A172 (cell line): ENCODE measurements around the gene LTBP3. TPM values are rescaled to one million over a fixed set of nuclear protein-coding genes. Genes with fewer than 3 reads are reported as not detected.
"Not testable (repeated sequence)": the region's sequence is repeated elsewhere in the genome, so short reads cannot be mapped to it uniquely, and the experiment has no call there.

Source experiments
- DNase-seq: peaks from one replicate; pipeline ENCODE4 v3.0.0-alpha.2; 2015; ENCODE audit warnings: low spot score
- total RNA-seq: library from RNA; depleted of rRNA; stranded (reverse); fragments of >200 nt; shearing (Covaris generic); gene quantifications from 2 replicates; pipeline ENCODE4 v1.2.3, GENCODE V29; 2014

The LTBP3 gene
- total RNA-seq, 1 experiment from 2014 or later, result 25.6 TPM

DNA sequence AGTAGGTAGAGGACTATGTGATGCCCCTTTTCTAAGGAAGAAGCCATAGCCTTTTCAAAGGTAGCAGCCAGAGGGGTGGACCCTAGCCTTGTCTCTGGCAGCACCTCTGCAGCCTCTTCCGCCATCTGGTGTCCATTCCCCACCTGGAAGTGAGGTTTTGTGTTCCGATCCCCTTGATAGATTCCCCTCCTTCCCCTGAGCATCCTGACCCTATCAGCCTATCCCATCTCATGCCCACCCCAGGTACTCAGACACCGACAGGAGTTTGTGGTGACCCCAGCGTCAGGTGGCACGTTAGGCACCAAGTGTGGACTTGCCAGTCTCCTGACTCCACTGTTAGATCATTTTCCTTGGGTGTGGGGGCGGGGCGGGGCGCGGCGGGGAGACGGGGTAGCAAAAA lies 13.8 kb upstream of the LTBP3 start:
- DNase-seq, result peak; percentile 66

DNA sequence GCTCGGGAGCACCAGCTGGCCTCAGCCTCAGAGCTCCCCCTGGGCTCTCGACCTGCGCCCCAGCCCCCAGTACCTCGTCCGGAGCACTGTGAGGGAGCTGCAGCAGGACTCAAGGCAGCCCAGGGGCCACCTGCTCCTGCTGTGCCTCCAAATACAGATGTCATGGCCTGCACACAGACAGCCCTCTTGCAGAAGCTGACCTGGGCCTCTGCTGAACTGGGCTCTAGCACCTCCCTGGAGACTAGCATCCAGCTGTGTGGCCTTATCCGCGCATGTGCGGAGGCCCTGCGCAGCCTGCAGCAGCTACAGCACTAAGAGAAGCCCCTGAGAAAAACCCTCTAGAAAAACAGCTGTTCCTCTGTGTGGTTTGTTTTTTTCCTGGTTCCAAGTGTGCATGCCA lies 13.3 kb upstream of the LTBP3 start:
- no peak for DNase-seq

DNA sequence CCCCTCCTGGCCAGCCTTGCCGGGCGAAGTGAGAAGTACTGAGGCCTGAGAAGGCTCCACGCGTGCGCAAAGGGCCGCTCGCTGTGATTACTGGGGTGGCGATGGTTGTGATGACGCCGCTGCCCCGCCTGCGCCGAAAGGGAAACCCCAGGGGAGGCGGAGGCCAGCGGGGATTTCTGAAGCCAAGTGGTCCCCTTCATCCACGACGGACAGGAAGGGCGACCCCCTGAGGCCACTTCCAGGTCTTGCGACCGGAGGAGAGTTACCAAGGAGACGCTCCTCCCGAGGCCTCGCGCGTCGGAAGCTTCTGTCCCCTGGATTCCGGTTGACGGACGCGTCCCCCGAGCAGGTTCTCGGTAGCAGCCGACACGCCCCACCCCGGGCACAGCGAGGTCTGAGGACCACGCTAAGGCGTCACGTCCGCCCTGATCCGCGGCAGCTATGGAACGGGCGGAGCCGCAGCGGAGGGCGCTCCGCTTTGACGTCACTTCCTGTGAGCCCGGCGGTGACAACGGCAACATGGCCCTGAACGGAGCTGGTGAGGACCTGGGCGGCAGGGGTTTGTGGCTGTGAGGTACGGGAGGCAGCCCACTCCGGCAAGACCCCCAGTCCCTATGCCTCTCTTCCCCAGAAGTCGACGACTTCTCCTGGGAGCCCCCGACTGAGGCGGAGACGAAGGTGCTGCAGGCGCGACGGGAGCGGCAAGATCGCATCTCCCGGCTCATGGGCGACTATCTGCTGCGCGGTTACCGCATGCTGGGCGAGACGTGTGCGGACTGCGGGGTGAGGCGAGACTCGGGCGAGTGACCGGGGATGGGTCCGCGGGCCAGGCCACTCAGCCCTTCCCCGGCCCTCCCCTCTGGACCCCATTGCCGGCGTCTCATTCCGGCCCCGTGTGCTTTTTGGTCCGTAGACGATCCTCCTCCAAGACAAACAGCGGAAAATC lies 12.1 kb upstream of the LTBP3 start, which contains the start of gene ZNRD2:
TSS of gene ZNRD2 (plus strand) at position 505 of the 946 bp plus-strand sequence. CDS start at position 520, 15 bp downstream.
- peak; percentile 96 for DNase-seq

DNA sequence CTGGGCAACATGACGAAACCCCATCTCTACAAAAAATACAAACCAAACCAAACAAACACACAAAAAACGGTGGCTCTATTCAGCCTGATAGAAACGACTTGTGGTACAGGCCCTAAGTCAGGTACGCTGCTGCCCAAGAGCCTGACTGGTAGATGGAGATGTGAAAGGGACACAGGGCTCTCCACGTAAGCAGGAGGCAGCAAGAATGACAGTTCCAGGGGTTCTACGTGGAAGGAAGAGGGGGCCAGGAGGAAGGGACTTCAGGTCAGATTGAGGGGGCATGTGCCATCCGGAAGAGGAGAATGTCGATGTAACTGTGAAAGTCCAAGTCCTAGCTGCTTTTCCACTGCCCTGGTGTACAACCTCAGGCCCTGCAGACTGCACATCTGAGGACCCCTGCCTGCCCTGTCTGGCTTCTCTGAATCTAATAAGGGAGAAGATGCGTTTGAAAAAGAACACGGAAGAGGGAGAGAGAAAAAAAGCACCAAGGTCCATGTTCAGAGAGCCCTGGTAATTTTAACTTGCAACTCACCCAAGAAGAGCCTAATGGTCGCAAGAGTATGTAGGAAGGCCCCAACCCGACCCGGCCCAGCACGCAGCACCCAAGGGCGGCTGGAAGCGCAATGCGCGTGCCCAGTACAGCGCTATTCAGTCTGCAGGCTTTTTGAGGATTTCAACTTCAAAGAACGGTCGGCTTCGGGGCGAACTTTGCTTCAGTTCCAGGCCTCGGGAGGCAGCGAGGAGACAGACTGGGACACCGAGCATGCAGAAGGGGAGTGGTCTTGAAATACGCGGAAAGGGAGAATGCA lies 11.2 kb upstream of the LTBP3 start:
- no peak for DNase-seq

DNA sequence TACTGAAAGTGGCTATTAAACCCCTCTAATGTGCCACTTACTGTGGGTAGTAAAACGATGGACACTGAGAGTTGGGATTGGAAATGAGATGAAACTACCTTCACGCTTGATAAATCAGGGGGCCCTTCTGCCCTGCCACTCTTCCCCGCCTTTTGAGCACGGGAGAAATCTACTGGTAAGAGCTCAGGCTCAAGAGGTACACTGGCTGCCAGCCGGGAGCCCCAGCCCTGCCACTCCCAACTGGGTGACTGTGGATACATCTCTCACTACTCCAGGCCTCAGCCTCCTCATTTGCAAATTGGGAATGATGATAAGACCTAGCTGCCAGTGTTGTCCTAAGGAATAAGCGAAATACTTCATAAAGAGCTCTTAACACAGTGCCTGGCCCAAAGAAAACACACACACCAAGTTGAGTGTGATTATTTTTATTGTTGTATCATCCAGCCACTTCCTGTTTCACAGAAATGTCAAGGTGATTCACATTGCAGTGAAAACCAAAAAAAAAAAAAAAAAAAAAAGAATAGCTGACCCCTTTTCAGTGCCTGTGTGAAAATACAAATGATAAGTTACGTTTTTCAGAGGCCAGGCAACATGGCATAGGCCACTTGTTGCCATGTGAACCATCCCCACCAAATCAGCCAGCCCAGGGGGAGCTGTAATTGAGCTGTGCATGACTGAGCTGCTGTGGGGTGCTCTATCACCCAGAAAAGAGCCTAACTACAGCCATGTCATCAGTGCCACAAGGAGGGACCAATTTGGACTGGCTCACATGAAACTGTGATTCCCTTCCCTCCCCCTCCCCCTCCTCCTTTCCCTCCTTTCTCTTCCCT lies 7.7 kb upstream of the LTBP3 start:
- DNase-seq, result peak; percentile 55

DNA sequence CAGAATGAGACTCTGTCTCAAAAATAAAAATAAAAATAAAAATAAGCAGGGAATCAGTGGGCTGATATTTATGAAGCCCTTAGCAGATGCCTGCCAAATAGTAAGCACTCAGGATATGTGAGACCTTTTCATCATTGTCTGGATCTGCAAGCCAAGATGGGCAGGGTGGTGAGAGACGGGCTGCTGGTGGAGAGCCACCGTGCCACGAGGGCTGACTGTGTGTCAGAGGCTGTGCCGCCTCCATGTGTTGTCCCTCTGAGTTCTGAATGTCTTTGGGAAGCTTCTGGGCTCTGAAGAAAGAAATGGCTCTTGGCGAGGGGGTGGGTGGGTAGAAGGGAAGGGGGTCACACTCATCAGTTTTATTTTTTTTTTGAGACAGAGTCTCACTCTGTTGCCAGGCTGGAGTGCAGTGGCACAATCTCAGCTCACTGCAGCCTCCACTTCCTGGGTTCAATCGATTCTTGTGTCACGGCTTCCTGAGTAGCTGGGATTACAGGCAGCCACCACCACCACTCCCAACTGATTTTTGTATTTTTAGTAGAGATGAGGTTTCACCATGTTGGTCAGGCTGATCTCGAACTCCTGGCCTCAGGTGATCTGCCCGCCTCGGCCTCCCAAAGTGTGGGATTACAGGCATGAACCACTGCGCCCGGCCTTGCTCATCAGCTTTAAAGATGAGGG lies 6.9 kb upstream of the LTBP3 start:
- DNase-seq, result not testable (repeated sequence)

DNA sequence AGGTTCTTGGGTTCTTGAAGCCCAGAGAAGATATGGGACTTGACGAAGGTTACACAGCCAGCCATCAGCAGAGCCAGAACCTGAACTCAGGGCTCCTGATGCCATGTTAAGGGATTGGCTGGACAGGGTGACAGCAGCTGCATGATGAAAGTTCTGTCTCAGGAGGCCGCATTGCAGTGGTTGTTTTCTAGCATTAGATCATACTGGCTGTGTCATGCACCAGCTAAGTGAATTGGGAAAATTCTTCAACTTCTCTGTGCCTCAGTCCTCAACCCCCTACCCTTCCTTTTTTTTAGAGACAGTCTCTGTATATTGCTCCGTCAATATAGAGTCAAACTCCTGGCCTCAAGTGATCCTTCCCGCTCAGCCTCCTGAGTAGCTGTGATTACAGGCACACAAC lies 5.4 kb upstream of the LTBP3 start:
- no peak for DNase-seq

DNA sequence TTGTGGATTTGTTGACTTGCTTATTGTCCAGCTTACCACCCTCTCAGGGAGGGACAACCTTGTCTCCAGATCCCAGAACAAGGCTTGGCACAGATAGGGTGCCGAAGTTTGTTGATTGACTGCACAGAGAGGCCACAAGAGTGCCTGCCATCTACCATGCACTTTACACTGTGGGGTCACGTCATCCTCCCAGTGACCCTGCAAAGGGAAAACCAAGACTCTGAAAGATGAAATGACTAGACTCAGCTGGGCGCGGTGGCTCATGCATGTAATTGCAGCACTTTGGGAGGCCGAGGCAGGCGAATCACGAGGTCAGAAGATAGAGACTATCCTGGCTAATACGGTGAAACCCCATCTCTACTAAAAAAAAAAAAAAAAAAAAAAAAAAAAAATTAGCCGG lies 4.6 kb upstream of the LTBP3 start:
- DNase-seq, result no peak

DNA sequence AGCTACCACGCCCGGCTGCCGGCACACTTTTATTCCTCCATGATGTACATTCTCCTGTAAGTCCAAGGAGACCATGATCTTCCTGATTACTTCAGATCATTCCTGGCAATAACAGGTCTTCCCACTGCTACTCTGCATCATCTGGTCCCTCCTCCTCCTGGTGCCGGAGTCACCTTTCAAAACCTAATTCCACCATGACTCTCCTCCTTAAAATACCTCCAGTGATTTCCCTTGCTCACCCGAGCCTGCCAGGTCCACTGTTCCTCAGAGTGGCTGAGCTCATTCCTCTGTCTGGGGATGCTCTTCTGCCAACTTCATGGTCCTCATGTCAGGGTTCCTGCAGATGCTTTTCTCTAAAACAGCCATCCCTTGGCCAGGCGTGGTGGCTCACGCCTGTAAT lies 3.9 kb upstream of the LTBP3 start:
- no peak for DNase-seq

DNA sequence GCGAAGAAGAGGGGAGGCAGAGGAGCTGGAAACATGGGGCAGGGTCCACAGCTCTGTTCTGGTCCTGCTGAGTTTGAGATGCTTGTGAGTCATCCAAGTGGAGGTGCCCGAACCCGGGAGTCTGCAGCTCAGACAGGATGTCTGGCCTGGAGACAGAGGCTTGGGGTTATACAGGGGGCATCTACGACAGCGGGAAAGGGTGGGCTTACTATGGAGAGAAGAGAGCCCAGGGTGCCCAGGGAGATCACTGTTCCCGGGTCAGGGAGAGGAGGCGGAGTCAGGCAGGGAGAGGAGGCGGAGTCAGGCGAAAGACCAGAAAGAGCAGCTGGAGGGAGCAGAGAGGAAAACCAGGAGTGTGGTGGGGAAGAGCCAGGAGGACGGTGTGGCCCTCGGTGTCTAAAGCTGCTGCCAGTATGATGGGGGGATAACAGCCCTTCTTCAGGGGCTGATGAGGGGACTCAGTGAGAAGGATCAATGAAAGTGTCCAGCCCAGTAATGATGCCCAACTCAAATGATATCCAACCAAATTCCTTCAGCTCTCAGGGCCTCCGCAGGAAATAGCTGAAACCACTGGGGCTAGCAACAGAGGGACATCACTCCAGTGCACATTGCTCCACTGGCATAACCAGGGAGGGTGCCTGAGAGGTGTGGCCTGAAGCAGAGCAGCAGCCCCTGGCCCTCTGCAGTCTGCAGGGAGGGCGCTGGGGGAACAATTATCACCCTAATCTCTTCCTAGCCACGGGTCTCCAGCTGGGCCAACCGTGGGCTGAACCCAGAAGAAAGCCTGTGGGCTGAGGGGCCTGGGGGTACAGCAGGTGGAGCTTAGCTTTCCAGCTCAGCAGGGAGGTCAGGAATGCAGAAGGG lies 2.6 kb upstream of the LTBP3 start:
- peak; percentile 86 for DNase-seq

DNA sequence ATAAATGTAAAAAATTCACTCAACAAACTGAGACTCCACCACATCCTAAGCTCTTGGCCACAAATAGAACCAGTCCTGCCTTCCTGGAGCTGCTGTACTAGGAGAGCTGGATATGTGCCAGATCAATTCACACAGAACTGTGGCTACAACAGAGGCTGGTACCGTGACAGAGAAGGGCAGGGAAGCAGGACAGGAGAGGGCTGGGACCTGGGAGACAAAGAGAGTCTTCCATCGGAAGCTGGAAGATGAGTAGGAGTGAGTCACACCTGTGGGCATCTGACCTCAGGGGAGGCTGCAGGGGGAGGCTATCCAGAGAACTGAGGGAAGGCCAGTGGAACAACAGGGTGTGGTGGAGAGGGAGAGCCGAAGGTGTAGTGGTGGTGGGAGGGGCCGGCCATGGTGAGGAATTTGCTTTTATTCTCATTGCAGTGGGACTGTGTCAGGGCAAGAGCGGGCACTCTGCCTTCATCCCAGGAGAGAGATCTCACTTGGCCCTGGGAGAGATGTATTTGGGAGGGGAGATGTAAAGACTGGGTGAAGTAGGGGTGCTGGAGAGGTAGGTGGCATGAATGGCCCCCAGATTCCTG lies 1.9 kb upstream of the LTBP3 start:
- peak; percentile 94 for DNase-seq

DNA sequence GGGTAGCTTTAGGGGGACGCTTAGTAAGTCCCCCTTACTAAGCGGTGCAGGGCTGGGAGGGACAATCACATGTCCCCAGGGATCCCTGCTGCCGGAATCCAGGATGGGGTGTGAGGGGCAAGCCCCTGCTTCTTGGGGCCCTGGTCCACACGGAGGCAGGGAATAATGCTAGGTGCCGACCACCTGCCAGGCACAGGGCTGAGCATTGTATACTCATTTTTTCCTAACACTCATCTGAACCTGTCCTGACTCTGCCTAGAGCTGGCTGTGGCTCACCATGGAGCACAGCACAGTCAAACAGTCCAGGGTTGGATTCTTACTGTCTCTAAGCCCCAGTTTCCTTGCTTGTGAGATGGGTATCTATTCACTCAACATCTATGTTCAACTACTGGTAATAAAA lies 1.4 kb upstream of the LTBP3 start:
- no peak for DNase-seq

DNA sequence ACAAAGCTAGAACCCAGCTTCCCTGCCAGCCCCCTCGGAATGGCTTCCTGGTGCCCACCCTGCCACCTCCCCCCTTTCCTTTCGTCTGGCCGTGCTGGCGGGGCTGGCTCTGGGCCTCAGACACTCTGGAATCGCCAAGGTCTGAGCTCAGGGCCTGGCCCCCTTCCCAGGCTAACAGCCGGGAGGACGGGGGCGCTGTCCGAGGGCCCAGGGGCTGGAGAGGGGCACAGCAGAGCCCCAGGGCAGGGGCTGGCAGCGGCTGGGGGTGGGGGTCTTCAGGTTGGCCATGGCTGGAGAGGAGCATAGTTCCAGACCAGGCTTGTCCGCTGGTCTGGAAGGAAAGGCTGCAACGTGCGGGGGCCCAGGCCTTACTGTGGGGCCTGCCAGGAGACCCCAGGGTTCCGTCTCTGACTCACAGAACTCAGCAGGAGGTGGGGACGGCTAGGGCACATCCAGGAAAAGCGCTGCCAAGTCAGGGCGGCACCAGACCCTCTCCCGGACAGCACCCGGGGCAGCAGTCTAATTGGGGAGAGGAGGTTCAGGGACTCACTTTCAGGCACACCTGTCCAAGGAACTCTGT lies 861 bp upstream of the LTBP3 start:
- peak; percentile 68 for DNase-seq

DNA sequence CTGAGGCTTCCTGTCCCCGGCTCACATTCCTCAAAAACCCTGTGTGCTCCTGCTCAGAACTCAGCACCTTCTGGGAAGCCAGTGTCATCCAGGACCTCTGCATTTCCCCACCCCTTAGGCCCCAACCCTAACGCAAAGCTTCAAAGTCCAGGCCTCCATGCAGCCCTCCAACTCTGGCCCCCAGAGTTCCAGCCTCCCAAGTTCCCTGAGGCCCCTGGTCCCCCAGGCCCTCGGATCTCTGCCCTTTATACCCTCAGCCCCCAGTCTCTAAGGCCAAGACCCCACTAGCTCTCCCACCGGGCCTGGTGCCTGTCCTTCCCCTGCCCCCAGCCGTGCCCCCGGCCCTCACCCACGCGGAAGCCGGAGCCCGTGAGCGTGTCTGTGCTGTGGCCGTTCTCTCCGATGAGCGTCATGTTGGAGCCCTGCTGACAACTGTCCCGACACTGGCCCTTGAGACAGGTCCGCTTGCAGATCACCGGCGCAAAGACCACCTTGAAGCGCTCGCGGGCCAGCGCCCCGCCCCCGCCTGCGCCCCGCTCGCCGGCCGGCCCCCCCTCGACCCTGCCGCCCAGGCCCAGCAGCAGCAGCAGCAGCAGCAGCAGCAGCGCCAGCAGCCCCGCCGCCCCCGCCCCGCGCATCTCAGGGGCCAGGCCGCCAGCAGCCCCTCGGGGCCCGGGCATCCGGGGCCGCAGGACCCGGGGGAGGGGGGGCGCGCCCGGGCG lies 718 bp downstream of the LTBP3 start:
- no peak for DNase-seq

DNA sequence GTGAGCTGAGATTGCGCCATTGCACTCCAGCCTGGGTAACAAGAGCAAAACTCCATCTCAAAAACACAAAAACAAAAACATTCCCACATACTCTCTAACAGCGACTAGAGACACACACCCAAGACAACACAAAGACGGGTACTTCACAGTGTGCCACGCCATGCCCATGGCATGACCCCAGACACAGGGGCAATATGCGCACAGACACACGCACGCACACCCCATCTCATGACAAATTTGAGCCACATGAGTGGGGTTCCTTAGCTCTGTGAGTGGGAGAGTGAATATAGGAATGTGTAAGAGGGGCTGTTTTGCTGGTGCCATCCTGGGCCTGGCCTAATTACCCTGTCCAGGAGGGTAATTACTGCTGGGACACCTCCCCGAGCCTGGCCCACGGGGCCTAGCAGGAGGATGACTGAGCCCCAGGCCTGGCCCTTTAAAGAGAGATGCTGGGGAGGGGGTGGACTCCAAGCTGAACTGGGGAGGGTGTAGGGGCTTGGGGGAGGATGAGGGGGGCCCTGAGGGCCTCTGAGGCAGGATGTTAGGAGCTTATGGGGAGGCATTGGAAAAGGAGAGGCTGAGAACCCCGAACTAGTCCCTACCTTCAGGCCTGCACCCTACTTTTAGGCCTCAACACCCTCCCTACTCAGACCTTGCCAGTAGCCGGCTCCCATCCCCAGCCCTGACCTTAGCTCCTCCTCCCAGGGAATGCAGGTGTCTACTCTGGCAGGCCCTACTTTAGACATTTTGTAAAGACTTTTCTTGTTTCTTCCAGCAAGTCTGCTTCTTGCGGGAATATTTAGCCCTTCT lies 1.5 kb downstream of the LTBP3 start:
- DNase-seq, result no peak

DNA sequence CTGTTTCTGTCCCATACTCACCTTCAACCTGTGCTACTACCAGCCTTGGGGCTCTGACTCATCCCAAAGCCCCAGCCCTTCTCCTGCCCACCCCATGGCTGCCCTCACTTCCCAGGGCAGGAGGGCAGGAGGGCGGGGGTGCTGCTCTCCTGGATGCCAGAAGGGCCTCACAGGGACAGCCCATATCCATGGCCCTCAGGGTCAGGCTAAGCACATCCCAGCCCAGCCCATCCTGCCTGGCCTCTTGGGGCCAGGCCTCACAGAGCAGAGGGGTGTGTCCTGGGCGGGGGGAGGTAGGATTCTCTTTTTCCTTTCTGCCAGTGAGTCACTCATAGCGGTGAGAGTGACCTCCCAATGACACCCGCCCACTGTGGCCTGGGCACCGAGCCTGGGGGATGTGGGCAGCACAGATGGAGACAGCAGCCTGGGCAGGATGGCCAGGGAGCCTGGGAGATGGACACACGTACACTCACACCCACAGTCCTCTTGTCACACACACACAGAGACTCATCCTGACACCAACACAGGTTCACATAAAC lies 2.4 kb downstream of the LTBP3 start:
- DNase-seq, result peak; percentile 97

DNA sequence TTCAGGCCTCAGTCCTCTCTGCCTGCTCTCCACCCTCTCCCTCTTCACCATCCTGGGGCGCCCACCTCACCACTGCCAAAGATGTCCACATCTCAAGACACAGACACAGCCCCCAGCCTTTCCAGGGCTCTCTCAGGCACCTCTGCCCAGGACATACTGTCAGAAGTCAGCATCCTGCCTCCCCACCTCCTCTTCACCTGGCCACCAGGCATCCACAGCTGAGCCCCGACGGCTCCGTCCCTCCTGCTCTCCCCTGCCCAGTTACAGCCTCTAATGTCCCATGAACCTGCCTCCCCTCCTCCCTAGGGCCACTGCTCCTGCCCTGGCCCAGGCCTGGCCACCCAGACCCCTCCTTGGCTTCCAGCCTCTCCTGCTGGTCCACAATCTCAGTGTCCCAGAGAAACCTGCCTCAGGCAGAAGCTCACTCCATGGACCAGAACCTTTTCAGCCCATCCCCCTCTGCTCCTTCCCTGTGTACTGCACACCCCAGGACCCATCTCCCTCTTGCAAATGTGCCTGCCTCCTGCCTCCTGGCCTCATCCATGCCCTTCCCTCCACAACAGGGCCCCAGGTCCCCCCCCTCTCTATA lies 3.2 kb downstream of the LTBP3 start:
- no peak for DNase-seq
